Endothelial cell of umbilical vein (primary cell): ENCODE measurements around the gene ASB17. TPM values are rescaled to one million over a fixed set of nuclear protein-coding genes. Genes with fewer than 3 reads are reported as not detected.

Source experiments
- BruUV-seq: library from RNA; stranded (reverse); fragments of 400-500 nt; replicated peaks from 2 replicates; lab custom pipeline; 2021; lab: Mats Ljungman, UMichigan
- CTCF ChIA-PET: fragments of 300-600, 350-600 bp; sonication (Branson Sonifier 250); formaldehyde crosslinking; loops from one replicate; lab custom pipeline; 2021; ENCODE audit warnings: antibody characterized with exemption, inconsistent platforms; lab: Charles Lee
- POLR2A ChIA-PET: fragments of 300-600, 350-600 bp; sonication (Branson Sonifier 250); formaldehyde crosslinking; loops from one replicate; lab custom pipeline; 2021; ENCODE audit warnings: antibody characterized with exemption, inconsistent platforms; lab: Charles Lee
- DNase-seq: peaks from one replicate; pipeline ENCODE4 v3.0.0-alpha.2; 2011; ENCODE audit warnings: low read depth, low spot score
- FAIRE-seq: peaks from 2 replicates; lab custom pipeline; 2011; peaks lifted over from hg19 to GRCh38; lab: Jason Lieb, UNC
- H2AFZ ChIP-seq: 2 replicates; pipeline ENCODE4 v1.6.0; 2012; ENCODE audit warnings: low read depth, low read length, control low read depth, inconsistent platforms
- H3K27ac ChIP-seq: 2 replicates; pipeline ENCODE4 v1.5.1; 2011; ENCODE audit warnings: low read depth, mild to moderate bottlenecking, control low read depth, low read length, moderate library complexity; ENCODE audit not compliant: insufficient read depth
- H3K27me3 ChIP-seq, 2 experiments: 2 replicates each; pipeline versions ENCODE4 v1.6.0 to v1.6.1; 2011; ENCODE audit warnings: low read length in 2 of 2, mixed read lengths in 1 of 2; ENCODE audit not compliant: control insufficient read depth in 2 of 2, insufficient read depth in 2 of 2
- H3K36me3 ChIP-seq, 2 experiments: 2 replicates in 1 of 2; 3 replicates in 1 of 2; pipeline ENCODE4 v1.5.1; 2011; ENCODE audit warnings: low read length in 2 of 2, mild to moderate bottlenecking in 1 of 2, moderate library complexity in 1 of 2; ENCODE audit not compliant: control insufficient read depth in 2 of 2, insufficient read depth in 2 of 2; ENCODE audit errors: extremely low read depth in 1 of 2
- H3K4me1 ChIP-seq: 3 replicates; pipeline ENCODE4 v1.5.1; 2011; ENCODE audit warnings: mild to moderate bottlenecking, low read length; ENCODE audit not compliant: control insufficient read depth, insufficient read depth; ENCODE audit errors: extremely low read depth
- H3K4me2 ChIP-seq: 2 replicates; pipeline ENCODE4 v1.6.1; 2011; ENCODE audit warnings: low read length, control low read depth, mixed read lengths; ENCODE audit not compliant: insufficient read depth
- H3K4me3 ChIP-seq, 3 experiments: fragments of 200-600 bp in 1 of 3; sonication (generic), shearing (Covaris generic) in 1 of 3; replicated peaks in 1 of 3; 2 replicates each; pipeline ENCODE4 v1.5.1; 2011 to 2016; ENCODE audit warnings: control low read depth in 3 of 3, low read length in 3 of 3, mild to moderate bottlenecking in 2 of 3, inconsistent platforms in 1 of 3, low read depth in 1 of 3, moderate library complexity in 1 of 3; ENCODE audit not compliant: insufficient read depth in 1 of 3
- H3K79me2 ChIP-seq: 2 replicates; pipeline ENCODE4 v1.6.0; 2012; ENCODE audit warnings: low read length, inconsistent platforms; ENCODE audit not compliant: control insufficient read depth, insufficient read depth
- H3K9ac ChIP-seq: replicated peaks from 2 replicates; pipeline ENCODE3; 2011; ENCODE audit warnings: low read length, control low read depth; ENCODE audit not compliant: insufficient read depth; ENCODE audit errors: extremely low read depth
- H3K9me1 ChIP-seq: replicated peaks from 3 replicates; pipeline ENCODE4 v1.6.0; 2011; ENCODE audit warnings: mild to moderate bottlenecking, low read length; ENCODE audit not compliant: control insufficient read depth, insufficient read depth; ENCODE audit errors: extremely low read depth
- H3K9me3 ChIP-seq: replicated peaks from 2 replicates; pipeline ENCODE4 v1.5.1; 2012; ENCODE audit warnings: low read length, inconsistent platforms; ENCODE audit not compliant: control insufficient read depth, insufficient read depth
- H4K20me1 ChIP-seq: replicated peaks from 2 replicates; pipeline ENCODE3; 2011; ENCODE audit warnings: mild to moderate bottlenecking, low read length; ENCODE audit not compliant: control insufficient read depth, insufficient read depth; ENCODE audit errors: extremely low read depth
- EZH2 ChIP-seq: IDR thresholded peaks from 2 replicates; pipeline ENCODE4 v1.6.1; 2012; ENCODE audit warnings: borderline replicate concordance, low read depth, mild to moderate bottlenecking, moderate library complexity, low read length, inconsistent platforms; ENCODE audit not compliant: severe bottlenecking
- FOS ChIP-seq: IDR thresholded peaks from 2 replicates; pipeline ENCODE4 v1.6.1; 2011; ENCODE audit warnings: mild to moderate bottlenecking, low read length, moderate library complexity, borderline replicate concordance; ENCODE audit not compliant: insufficient read depth
- GATA2 ChIP-seq: IDR thresholded peaks from 2 replicates; pipeline ENCODE4 v1.7.0; 2011; ENCODE audit warnings: low read depth, mild to moderate bottlenecking, moderate library complexity, mixed read lengths, low read length; ENCODE audit not compliant: insufficient read length, insufficient read depth
- MYC ChIP-seq: IDR thresholded peaks from one replicate; pipeline ENCODE4 v1.6.1; 2011; ENCODE audit warnings: mild to moderate bottlenecking, low read depth, low read length
- POLR2AphosphoS5 ChIP-seq: IDR thresholded peaks from 2 replicates; pipeline ENCODE4 v1.6.1; 2012; ENCODE audit warnings: low read depth, mild to moderate bottlenecking, control low read depth, low read length, moderate library complexity; ENCODE audit not compliant: insufficient read depth
- dilution Hi-C: fragments of 300-500 bp; cut with MboI; formaldehyde crosslinking; loops from one replicate; pipeline ENCODE4 v1.15.0; 2019; ENCODE audit warnings: low sequenced_read_pairs; ENCODE audit not compliant: extremely low pct_ligation_motif_present
- intact Hi-C: fragments of 100-400 bp; cut with micrococcal nuclease; formaldehyde crosslinking; loops from one replicate; pipeline ENCODE4 v1.10.0; 2022
- polyA plus RNA-seq, 4 experiments: library from polyadenylated mRNA; depleted of rRNA in 3 of 4; stranded (reverse) in 3 of 4; unstranded in 1 of 4; fragments of >200 nt; gene quantifications; 2 replicates each; pipeline versions ENCODE4 v1.2.1 to v1.2.3, GENCODE V29; 2011 to 2012; ENCODE audit warnings: missing spikeins in 1 of 4
- total RNA-seq: library from RNA; stranded (reverse); gene quantifications from 2 replicates; pipeline ENCODE4 v1.2.3, GENCODE V29; 2021

ASB17 gene
- total and polyA plus RNA-seq, 2 donors (not counting 3 experiments of a cell fraction or from before 2014, with no cell fraction given), result not detected

GRCh38 chr1:75967719-75968118, 35.5 kb upstream of the ASB17 start:
- Histone ChIP-seq H3K9me1 (no peaks in the 10 kb centered on the region), H3K79me2 (no peaks in the 10 kb centered on the region), H3K4me3 (no peak overlapping the region), H3K4me2 (no peak overlapping the region), H3K27me3 (no peaks in the 10 kb centered on the region), H4K20me1 (no peaks in the 10 kb centered on the region), H3K9me3 (no peaks in the 10 kb centered on the region), H3K9ac (no peak overlapping the region), H3K36me3 (no peaks in the 10 kb centered on the region), H2AFZ (no peak overlapping the region), H3K27ac (no peak overlapping the region), H3K4me1 (peaks cover 3% of the 10 kb centered on the region)
- POLR2A ChIA-PET, result no interaction called here
- intact Hi-C loops (no loop called here), dilution Hi-C loops (no loop called here)
- DNase-seq (no peak), FAIRE-seq (no peak)
- BruUV-seq, result no TSS peak
- TF ChIP-seq MYC, result no peak
- TF ChIP-seq FOS, result no peak
- CTCF ChIA-PET, result interaction anchor here (1.2 to 1.4 kb wide), 2 partner anchors 11 to 186 kb away, joined by 3 read pairs; no protein-coding TSS in a partner anchor

GRCh38 chr1:75964760-75965408, 32.7 kb upstream of the ASB17 start:
- no TSS peak for BruUV-seq
- Histone ChIP-seq H3K9me1 (no peaks in the 10 kb centered on the region), H3K79me2 (no peaks in the 10 kb centered on the region), H3K27me3 (no peaks in the 10 kb centered on the region), H3K4me1 (no peaks in the 10 kb centered on the region), H4K20me1 (no peaks in the 10 kb centered on the region), H3K27ac (no peak overlapping the region), H3K9me3 (no peaks in the 10 kb centered on the region), H2AFZ (peak overlapping the region; percentile 86), H3K4me3 (no peak overlapping the region), H3K36me3 (no peaks in the 10 kb centered on the region), H3K4me2 (no peak overlapping the region), H3K9ac (no peak overlapping the region)
- DNase-seq (no peak), FAIRE-seq (no peak)
- CTCF ChIA-PET, result interaction anchor here (1.3 kb wide), 1 partner anchor 56 kb away, joined by 4 read pairs; no protein-coding TSS in a partner anchor
- intact Hi-C loops, result no loop called here
- POLR2A ChIA-PET, result no interaction called here
- TF ChIP-seq EZH2 (no peak), GATA2 (no peak), FOS (no peak), POLR2AphosphoS5 (no peak)
- dilution Hi-C loops, result no loop called here
